K562 (cell line): ENCODE measurements around the gene PPIL1. TPM values are rescaled to one million over a fixed set of nuclear protein-coding genes. Genes with fewer than 3 reads are reported as not detected.

Experiments used
- HMG20B ChIP-seq: fragments of 250-450 bp; sonication (Bioruptor Pico); IDR thresholded peaks from 2 replicates; pipeline ENCODE4 v1.5.0; 2021; ENCODE audit warnings: mild to moderate bottlenecking
- TCF7L2 ChIP-seq: fragments of 150-350 bp; IDR thresholded peaks from 2 replicates; pipeline ENCODE4 v1.6.1; 2016; ENCODE audit warnings: low read depth, mild to moderate bottlenecking, low read length, moderate library complexity
- polyA plus RNA-seq, 8 experiments: library from polyadenylated mRNA; depleted of rRNA in 4 of 8; stranded (reverse) in 5 of 8; unstranded in 3 of 8; fragments of >200 nt; fragmentation: Nextera tagmentation in 2 of 8; fragmentation: Illumina TruSeq in 1 of 8; extraction: Ambion mirVana in 2 of 8; extraction: Trizol in 1 of 8; gene quantifications; 2 replicates each; pipeline versions ENCODE4 v1.2.1 to v1.2.3, GENCODE V29; 2011 to 2014; ENCODE audit warnings: inconsistent platforms in 1 of 8, missing spikeins in 1 of 8
- total RNA-seq, 7 experiments: library from RNA; depleted of rRNA in 6 of 7; stranded (reverse); fragments of >200 nt in 6 of 7; fragmentation: Illumina TruSeq in 2 of 7; extraction: Trizol in 2 of 7; gene quantifications; 2 replicates each; pipeline versions ENCODE4 v1.2.1 to v1.2.3, GENCODE V29; 2011 to 2021; ENCODE audit warnings: low replicate concordance in 1 of 7
- TF ChIP-seq, protein P1 (sequence below), 2 experiments: fragments of 450-650 bp in 1 of 2; sonication (generic) in 1 of 2; formaldehyde crosslinking in 1 of 2; IDR thresholded peaks; 2 replicates each; pipeline versions ENCODE4 v1.7.1 to v1.9.0; 2016 to 2022; ENCODE audit warnings: inconsistent platforms in 1 of 2, mild to moderate bottlenecking in 1 of 2, missing genetic modification reagents in 1 of 2
- TF ChIP-seq, protein P2 (sequence below): sonication (generic); formaldehyde crosslinking; IDR thresholded peaks from 2 replicates; pipeline ENCODE4 v1.9.0; 2022; ENCODE audit warnings: mild to moderate bottlenecking, missing genetic modification reagents

PPIL1 gene
- total and polyA plus RNA-seq, 9 of the 15 experiments (the other 6 are each of a cell fraction or from before 2014, with no cell fraction given) = 65.8 to 205 (median 130) TPM

DNA sequence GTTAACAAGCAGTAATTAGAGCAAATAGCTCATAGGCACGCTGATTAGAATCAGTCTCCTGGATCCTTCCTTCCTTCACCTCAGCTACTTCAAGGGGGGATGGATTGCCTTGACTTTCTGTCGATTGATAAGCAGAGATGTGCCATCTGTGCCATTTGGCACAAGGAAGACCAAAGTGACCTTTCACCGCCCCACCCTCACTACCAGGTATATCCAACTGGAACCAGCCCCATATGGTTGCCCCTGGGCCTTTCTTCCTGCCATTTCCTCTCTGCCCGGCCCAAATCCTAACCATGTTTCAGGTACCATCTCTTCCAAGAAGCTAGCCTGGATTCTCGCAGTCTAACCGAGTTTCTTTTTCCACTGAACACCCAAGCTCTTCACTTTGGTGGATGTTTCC is 26.6 kb downstream of the PPIL1 start (continued):
- TF ChIP-seq, protein P1, sequence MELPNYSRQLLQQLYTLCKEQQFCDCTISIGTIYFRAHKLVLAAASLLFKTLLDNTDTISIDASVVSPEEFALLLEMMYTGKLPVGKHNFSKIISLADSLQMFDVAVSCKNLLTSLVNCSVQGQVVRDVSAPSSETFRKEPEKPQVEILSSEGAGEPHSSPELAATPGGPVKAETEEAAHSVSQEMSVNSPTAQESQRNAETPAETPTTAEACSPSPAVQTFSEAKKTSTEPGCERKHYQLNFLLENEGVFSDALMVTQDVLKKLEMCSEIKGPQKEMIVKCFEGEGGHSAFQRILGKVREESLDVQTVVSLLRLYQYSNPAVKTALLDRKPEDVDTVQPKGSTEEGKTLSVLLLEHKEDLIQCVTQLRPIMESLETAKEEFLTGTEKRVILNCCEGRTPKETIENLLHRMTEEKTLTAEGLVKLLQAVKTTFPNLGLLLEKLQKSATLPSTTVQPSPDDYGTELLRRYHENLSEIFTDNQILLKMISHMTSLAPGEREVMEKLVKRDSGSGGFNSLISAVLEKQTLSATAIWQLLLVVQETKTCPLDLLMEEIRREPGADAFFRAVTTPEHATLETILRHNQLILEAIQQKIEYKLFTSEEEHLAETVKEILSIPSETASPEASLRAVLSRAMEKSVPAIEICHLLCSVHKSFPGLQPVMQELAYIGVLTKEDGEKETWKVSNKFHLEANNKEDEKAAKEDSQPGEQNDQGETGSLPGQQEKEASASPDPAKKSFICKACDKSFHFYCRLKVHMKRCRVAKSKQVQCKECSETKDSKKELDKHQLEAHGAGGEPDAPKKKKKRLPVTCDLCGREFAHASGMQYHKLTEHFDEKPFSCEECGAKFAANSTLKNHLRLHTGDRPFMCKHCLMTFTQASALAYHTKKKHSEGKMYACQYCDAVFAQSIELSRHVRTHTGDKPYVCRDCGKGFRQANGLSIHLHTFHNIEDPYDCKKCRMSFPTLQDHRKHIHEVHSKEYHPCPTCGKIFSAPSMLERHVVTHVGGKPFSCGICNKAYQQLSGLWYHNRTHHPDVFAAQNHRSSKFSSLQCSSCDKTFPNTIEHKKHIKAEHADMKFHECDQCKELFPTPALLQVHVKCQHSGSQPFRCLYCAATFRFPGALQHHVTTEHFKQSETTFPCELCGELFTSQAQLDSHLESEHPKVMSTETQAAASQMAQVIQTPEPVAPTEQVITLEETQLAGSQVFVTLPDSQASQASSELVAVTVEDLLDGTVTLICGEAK (IDR thresholded peaks at IDR 0.05) = no peak
- TF ChIP-seq, protein P1 (CRISPR knock-in tag; IDR thresholded peaks at IDR 0.05) = no peak
- TF ChIP-seq, protein P2, sequence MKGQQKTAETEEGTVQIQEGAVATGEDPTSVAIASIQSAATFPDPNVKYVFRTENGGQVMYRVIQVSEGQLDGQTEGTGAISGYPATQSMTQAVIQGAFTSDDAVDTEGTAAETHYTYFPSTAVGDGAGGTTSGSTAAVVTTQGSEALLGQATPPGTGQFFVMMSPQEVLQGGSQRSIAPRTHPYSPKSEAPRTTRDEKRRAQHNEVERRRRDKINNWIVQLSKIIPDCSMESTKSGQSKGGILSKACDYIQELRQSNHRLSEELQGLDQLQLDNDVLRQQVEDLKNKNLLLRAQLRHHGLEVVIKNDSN (CRISPR knock-in tag) = no peak
- TF ChIP-seq TCF7L2 (no peak), HMG20B (no peak)
